Measurements from ENCODE around the gene APBA1. TPM values are rescaled to one million over a fixed set of nuclear protein-coding genes. Genes with fewer than 3 reads are reported as not detected.
A peak's percentile ranks its signal among the peaks of the same experiment; 100 is the strongest.

The APBA1 gene
- total and polyA plus RNA-seq, 9 of the 15 experiments (the other 6 are each of a cell fraction or from before 2014, with no cell fraction given) = 0.01 to 0.02 TPM; not detected in 7

DNA sequence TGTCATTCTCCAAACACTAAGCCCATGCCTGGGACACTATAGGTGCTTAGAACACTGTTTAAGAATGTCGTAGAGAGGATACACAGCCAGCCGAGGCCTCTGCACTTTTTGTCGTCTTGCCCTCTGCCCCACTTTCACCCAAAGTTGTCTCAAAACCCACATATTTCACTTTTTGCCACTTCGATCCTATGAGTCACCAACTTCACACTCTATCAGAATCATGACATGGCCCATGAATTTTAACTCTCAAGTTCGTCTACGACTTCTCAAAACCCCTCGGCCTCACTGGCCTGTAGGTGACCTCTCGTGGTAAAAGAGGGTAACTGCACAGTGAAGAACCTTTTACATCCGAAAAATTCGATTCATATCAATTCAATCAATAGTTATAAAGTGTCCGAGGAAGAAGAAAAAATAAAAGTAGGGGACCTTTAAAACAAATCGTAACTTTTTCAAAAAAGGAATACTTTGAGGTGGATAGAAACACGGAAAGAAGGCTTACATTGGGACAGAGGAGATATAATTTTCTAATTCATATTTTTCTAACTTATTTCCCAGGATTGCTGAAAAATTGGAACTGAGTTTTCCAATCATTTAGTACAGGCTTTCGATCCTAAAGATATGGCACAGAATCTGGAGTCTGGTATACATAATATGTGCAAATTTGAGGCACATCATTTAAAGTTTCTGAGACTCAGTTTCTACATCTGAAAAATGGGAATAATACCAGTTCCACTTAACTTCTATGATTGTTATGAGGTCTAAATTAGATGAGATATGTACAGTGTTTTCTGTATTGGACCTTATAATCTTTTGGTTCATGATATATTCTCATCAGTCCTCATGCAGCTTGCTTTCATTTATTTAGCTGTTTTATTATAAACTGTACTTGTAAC lies 122.6 kb downstream of the APBA1 start (continued):
- TF ChIP-seq, protein P1, sequence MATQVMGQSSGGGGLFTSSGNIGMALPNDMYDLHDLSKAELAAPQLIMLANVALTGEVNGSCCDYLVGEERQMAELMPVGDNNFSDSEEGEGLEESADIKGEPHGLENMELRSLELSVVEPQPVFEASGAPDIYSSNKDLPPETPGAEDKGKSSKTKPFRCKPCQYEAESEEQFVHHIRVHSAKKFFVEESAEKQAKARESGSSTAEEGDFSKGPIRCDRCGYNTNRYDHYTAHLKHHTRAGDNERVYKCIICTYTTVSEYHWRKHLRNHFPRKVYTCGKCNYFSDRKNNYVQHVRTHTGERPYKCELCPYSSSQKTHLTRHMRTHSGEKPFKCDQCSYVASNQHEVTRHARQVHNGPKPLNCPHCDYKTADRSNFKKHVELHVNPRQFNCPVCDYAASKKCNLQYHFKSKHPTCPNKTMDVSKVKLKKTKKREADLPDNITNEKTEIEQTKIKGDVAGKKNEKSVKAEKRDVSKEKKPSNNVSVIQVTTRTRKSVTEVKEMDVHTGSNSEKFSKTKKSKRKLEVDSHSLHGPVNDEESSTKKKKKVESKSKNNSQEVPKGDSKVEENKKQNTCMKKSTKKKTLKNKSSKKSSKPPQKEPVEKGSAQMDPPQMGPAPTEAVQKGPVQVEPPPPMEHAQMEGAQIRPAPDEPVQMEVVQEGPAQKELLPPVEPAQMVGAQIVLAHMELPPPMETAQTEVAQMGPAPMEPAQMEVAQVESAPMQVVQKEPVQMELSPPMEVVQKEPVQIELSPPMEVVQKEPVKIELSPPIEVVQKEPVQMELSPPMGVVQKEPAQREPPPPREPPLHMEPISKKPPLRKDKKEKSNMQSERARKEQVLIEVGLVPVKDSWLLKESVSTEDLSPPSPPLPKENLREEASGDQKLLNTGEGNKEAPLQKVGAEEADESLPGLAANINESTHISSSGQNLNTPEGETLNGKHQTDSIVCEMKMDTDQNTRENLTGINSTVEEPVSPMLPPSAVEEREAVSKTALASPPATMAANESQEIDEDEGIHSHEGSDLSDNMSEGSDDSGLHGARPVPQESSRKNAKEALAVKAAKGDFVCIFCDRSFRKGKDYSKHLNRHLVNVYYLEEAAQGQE (IDR thresholded peaks at IDR 0.05; ENCODE audit: borderline replicate concordance) = peak; percentile 49; the same call in 1 of the 2 replicates
- TF ChIP-seq, protein P1 (CRISPR knock-in tag; IDR thresholded peaks at IDR 0.05; ENCODE audit: low read depth) = no peak
- no peak for TF ChIP-seq TCFL5 (CRISPR knock-in tag; conservative IDR thresholded peaks at IDR 0.05)
- TF ChIP-seq NFE2L1 (tag; IDR thresholded peaks at IDR 0.05; ENCODE audit: borderline replicate concordance, low read depth) = no peak
- no peak for TF ChIP-seq FOXA3 (CRISPR knock-in tag; conservative IDR thresholded peaks at IDR 0.05 in 1 of 2, IDR thresholded peaks at IDR 0.05 in 1 of 2)
